Measurements from ENCODE around the gene SMYD1.

DNA sequence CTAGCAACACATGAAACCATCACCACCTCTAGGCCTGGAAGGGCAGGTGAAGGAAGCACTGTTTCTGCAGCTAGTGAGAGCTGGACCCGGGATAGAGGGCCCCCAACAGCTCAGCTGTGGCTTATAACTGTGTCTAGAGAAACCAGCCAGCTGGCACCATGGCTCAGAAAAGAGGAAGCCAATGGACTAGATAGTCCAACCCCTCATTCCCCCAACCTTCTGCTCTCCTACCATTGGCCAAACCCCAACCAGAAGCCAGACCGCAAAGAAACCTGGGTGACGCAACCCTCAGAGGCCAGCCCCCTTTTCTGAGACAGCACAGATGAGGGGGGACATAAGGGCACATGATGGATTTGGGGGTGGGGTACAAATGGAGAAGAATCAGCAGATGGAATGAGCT, 24.3 kb downstream of the SMYD1 start:
- TF ChIP-seq PAX5 (IDR thresholded peaks at IDR 0.05; ENCODE audit: borderline replicate concordance, low read depth, low read length) (no peak), SMC3 (IDR thresholded peaks at IDR 0.05; ENCODE audit: borderline replicate concordance, low read length) (no peak), POLR2AphosphoS5 (IDR thresholded peaks at IDR 0.05; ENCODE audit: low read length) (no peak), TCF12 (IDR thresholded peaks at IDR 0.05; ENCODE audit: low read depth, low read length) (no peak), SIN3A (IDR thresholded peaks at IDR 0.05; ENCODE audit: low read depth, low read length) (no peak), CEBPB (IDR thresholded peaks at IDR 0.05; ENCODE audit: borderline replicate concordance in 1 of 2, low read depth in 2 of 2, low read length in 2 of 2) (no peak), TAF1 (IDR thresholded peaks at IDR 0.05; ENCODE audit: borderline replicate concordance, low read depth, low read length) (no peak), BHLHE40 (IDR thresholded peaks at IDR 0.05; ENCODE audit: borderline replicate concordance in 1 of 2, low read depth in 2 of 2, low read length in 1 of 2) (no peak), JUNB (IDR thresholded peaks at IDR 0.05) (no peak)
- TF ChIP-seq, protein P1, sequence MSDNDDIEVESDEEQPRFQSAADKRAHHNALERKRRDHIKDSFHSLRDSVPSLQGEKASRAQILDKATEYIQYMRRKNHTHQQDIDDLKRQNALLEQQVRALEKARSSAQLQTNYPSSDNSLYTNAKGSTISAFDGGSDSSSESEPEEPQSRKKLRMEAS (IDR thresholded peaks at IDR 0.05; ENCODE audit: low read depth, low read length), result no peak
- TF ChIP-seq, protein P2, sequence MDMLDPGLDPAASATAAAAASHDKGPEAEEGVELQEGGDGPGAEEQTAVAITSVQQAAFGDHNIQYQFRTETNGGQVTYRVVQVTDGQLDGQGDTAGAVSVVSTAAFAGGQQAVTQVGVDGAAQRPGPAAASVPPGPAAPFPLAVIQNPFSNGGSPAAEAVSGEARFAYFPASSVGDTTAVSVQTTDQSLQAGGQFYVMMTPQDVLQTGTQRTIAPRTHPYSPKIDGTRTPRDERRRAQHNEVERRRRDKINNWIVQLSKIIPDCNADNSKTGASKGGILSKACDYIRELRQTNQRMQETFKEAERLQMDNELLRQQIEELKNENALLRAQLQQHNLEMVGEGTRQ (IDR thresholded peaks at IDR 0.05; ENCODE audit: borderline replicate concordance, low read depth, low read length), result no peak
- TF ChIP-seq, protein P3, sequence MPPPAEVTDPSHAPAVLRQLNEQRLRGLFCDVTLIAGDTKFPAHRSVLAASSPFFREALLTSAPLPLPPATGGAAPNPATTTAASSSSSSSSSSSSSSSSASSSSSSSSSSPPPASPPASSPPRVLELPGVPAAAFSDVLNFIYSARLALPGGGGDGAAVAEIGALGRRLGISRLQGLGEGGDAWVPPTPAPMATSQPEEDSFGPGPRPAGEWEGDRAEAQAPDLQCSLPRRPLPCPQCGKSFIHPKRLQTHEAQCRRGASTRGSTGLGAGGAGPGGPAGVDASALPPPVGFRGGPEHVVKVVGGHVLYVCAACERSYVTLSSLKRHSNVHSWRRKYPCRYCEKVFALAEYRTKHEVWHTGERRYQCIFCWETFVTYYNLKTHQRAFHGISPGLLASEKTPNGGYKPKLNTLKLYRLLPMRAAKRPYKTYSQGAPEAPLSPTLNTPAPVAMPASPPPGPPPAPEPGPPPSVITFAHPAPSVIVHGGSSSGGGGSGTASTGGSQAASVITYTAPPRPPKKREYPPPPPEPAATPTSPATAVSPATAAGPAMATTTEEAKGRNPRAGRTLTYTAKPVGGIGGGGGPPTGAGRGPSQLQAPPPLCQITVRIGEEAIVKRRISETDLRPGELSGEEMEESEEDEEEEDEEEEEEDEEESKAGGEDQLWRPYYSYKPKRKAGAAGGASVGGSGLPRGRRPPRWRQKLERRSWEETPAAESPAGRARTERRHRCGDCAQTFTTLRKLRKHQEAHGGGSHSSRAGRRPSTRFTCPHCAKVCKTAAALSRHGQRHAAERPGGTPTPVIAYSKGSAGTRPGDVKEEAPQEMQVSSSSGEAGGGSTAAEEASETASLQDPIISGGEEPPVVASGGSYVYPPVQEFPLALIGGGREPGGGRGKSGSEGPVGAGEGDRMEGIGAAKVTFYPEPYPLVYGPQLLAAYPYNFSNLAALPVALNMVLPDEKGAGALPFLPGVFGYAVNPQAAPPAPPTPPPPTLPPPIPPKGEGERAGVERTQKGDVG (CRISPR knock-in tag; IDR thresholded peaks at IDR 0.05), result no peak
- TF ChIP-seq, protein P4, sequence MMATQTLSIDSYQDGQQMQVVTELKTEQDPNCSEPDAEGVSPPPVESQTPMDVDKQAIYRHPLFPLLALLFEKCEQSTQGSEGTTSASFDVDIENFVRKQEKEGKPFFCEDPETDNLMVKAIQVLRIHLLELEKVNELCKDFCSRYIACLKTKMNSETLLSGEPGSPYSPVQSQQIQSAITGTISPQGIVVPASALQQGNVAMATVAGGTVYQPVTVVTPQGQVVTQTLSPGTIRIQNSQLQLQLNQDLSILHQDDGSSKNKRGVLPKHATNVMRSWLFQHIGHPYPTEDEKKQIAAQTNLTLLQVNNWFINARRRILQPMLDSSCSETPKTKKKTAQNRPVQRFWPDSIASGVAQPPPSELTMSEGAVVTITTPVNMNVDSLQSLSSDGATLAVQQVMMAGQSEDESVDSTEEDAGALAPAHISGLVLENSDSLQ (IDR thresholded peaks at IDR 0.05), result no peak
- TF ChIP-seq, protein P5, sequence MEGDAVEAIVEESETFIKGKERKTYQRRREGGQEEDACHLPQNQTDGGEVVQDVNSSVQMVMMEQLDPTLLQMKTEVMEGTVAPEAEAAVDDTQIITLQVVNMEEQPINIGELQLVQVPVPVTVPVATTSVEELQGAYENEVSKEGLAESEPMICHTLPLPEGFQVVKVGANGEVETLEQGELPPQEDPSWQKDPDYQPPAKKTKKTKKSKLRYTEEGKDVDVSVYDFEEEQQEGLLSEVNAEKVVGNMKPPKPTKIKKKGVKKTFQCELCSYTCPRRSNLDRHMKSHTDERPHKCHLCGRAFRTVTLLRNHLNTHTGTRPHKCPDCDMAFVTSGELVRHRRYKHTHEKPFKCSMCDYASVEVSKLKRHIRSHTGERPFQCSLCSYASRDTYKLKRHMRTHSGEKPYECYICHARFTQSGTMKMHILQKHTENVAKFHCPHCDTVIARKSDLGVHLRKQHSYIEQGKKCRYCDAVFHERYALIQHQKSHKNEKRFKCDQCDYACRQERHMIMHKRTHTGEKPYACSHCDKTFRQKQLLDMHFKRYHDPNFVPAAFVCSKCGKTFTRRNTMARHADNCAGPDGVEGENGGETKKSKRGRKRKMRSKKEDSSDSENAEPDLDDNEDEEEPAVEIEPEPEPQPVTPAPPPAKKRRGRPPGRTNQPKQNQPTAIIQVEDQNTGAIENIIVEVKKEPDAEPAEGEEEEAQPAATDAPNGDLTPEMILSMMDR (IDR thresholded peaks at IDR 0.05 in 2 of 3, conservative IDR thresholded peaks at IDR 0.05 in 1 of 3; ENCODE audit: control insufficient read depth in 2 of 3, extremely low read depth in 1 of 3, insufficient read depth in 1 of 3, low read depth in 3 of 3, low read length in 3 of 3), result no peak

All from GM12878 (cell line).